GM21381 (cell line): ENCODE measurements around the gene RENBP.
A peak's percentile ranks its signal among the peaks of the same experiment; 100 is the strongest.

ENCODE experiments used
- ATAC-seq: cut with Tn5 transposase; IDR thresholded peaks from one replicate; pipeline ENCODE4 v1.9.1; 2021; ENCODE audit warnings: mild to moderate bottlenecking, moderate library complexity; ENCODE audit not compliant: unreplicated experiment

RENBP gene

GRCh38 chrX:153901753-153902140 is 42.7 kb downstream of the RENBP start:
- no peak for ATAC-seq

- ATAC-seq: peak; percentile 61
These were observed 43.4 kb downstream of the RENBP start for GRCh38 chrX:153900831-153901752.

- no peak for ATAC-seq
These were observed 46.5 kb downstream of the RENBP start for GRCh38 chrX:153897899-153898298.

GRCh38 chrX:153889123-153889522 is 55.3 kb downstream of the RENBP start:
- ATAC-seq: no peak

- ATAC-seq: no peak
These were observed 56.1 kb downstream of the RENBP start for GRCh38 chrX:153888344-153888743.

- no peak for ATAC-seq
These were observed 57.1 kb downstream of the RENBP start for GRCh38 chrX:153887385-153887784.

- ATAC-seq: no peak
These were observed 57.5 kb downstream of the RENBP start for GRCh38 chrX:153886915-153887314.

GRCh38 chrX:153885968-153886903 is 58.2 kb downstream of the RENBP start, which contains the start of gene L1CAM:
L1CAM (minus strand) TSS chrX:153886173; CDS start chrX:153875836, 10,337 bp downstream.
- no peak for ATAC-seq
